Natural killer cell (primary cell): ENCODE data around the gene UBE2Q1. TPM values are rescaled to one million over a fixed set of nuclear protein-coding genes. Genes with fewer than 3 reads are reported as not detected.

Experiments used
- ATAC-seq, 3 donors: fragments of 150-1000 bp in 2 of 3; fragments of 200-7000 bp in 1 of 3; cut with Tn5 transposase; 1 replicate in 1 of 3; 2 replicates in 2 of 3; pipeline ENCODE4 v1.10.0; 2021; ENCODE audit warnings: mild to moderate bottlenecking in 2 of 3, moderate library complexity in 2 of 3
- DNase-seq, 2 donors: peaks; one replicate each; pipeline versions ENCODE4 v3.0.0 to v3.0.0-alpha.2; 2013 to 2021; ENCODE audit warnings: mixed read lengths in 1 of 2
- H3K27ac ChIP-seq: one replicate; pipeline ENCODE4 v1.5.1; 2013; ENCODE audit warnings: mild to moderate bottlenecking, low read length
- H3K27me3 ChIP-seq: one replicate; pipeline ENCODE4 v1.6.1; 2013; ENCODE audit warnings: low read length; ENCODE audit not compliant: control insufficient read depth, insufficient read depth
- H3K36me3 ChIP-seq: one replicate; pipeline ENCODE4 v1.6.1; 2013; ENCODE audit warnings: low read length; ENCODE audit not compliant: control insufficient read depth, insufficient read depth
- H3K4me1 ChIP-seq: one replicate; pipeline ENCODE4 v1.6.1; 2013; ENCODE audit warnings: low read length; ENCODE audit not compliant: control insufficient read depth, insufficient read depth
- H3K4me3 ChIP-seq: one replicate; pipeline ENCODE4 v1.5.1; 2013; ENCODE audit warnings: low read length
- H3K9me3 ChIP-seq: one replicate; pipeline ENCODE4 v1.6.1; 2013; ENCODE audit warnings: low read length; ENCODE audit not compliant: control insufficient read depth, insufficient read depth
- H3K27ac Mint-ChIP-seq, 2 donors: one replicate each; pipeline ENCODE4 v1.8.0; 2022; ENCODE audit warnings: mild to moderate bottlenecking in 2 of 2, mixed read lengths in 2 of 2, moderate library complexity in 1 of 2
- H3K27me3 Mint-ChIP-seq, 2 donors: one replicate each; pipeline ENCODE4 v1.8.0; 2022; ENCODE audit warnings: low read depth in 2 of 2, mixed read lengths in 2 of 2
- H3K36me3 Mint-ChIP-seq: one replicate; pipeline ENCODE4 v1.8.0; 2022; ENCODE audit warnings: mixed read lengths
- H3K4me1 Mint-ChIP-seq, 2 donors: one replicate each; pipeline ENCODE4 v1.8.0; 2022; ENCODE audit warnings: mixed read lengths in 2 of 2
- H3K4me3 Mint-ChIP-seq: one replicate; pipeline ENCODE4 v1.8.0; 2022; ENCODE audit warnings: mild to moderate bottlenecking, moderate library complexity, mixed read lengths
- H3K9me3 Mint-ChIP-seq, 2 donors: one replicate each; pipeline ENCODE4 v1.8.0; 2022; ENCODE audit warnings: mixed read lengths in 2 of 2
- WGBS: methylation state at CpG from one replicate; pipeline ENCODE4 v1.1.7; 2013; ENCODE audit warnings: missing lambda C conversion rate; ENCODE audit not compliant: insufficient coverage; 5-methylcytosine and 5-hydroxymethylcytosine counted together
- intact Hi-C: fragments of 100-400 bp; cut with micrococcal nuclease; formaldehyde crosslinking; loops from one replicate; pipeline ENCODE4 v1.14.2; 2022
- total RNA-seq, 4 donors: library from RNA; stranded (reverse); fragments of 120-200 nt in 1 of 4; gene quantifications; one replicate each; pipeline versions ENCODE4 v1.2.3 to v1.2.4, GENCODE V29; 2013 to 2022
- TF ChIP-seq, protein P1 (sequence below): fragments of 200-600 bp; IDR thresholded peaks from one replicate; pipeline ENCODE4 v1.8.0; 2022; ENCODE audit warnings: antibody characterized with exemption

UBE2Q1 gene
- total RNA-seq, 3 donors from 2014 or later (not counting 1 experiment from before 2014, with no cell fraction given): 100 to 137 (median 112) TPM

DNA sequence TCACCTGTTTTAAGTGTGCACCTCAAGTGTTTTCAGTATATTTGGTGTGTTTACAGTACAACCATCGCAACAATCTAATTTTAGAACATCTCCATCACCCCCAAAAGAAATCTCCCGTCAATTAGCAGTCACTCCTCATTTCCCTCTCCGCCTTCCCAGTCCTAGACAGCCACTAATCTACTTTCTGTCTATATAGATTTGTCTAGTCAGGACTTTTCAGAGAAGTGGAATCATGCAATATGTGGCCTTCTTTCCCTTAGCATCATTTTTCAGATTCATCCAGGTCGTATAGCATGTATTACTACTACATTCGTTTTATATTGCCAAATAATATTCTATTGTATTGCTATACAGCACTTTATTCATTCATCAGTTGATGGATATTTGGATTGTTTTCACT, 54.6 kb downstream of the UBE2Q1 start:
- no peaks in the 10 kb centered on the region for H3K36me3 Mint-ChIP-seq
- peaks cover 55 to 71% of the 10 kb centered on the region in 2 donors for H3K27me3 Mint-ChIP-seq
- peaks cover 29% of the 10 kb centered on the region for H3K27me3 ChIP-seq

GRCh38 chr1:154502744-154503115, 55.7 kb downstream of the UBE2Q1 start:
- Mint-ChIP-seq H3K4me3 (peak overlapping the region; percentile 79), H3K4me1 (peaks cover 15% of the 10 kb centered on the region in 2 donors), H3K9me3 (no peaks in the 10 kb centered on the region), H3K36me3 (no peaks in the 10 kb centered on the region), H3K27me3 (peaks cover 49 to 65% of the 10 kb centered on the region in 2 donors), H3K27ac (no peak overlapping the region)
- intact Hi-C loops: no loop called here
- DNase-seq (no peak), ATAC-seq (peak in 2 of 3 donors; percentile 23 to 46)
- Histone ChIP-seq H3K36me3 (no peaks in the 10 kb centered on the region), H3K27me3 (peaks cover 29% of the 10 kb centered on the region), H3K4me1 (peaks cover 11% of the 10 kb centered on the region), H3K27ac (no peak overlapping the region), H3K9me3 (no peaks in the 10 kb centered on the region), H3K4me3 (no peak overlapping the region)
- WGBS: 26% methylated on average over 43 of the region's 43 CpGs
- TF ChIP-seq, protein P1, sequence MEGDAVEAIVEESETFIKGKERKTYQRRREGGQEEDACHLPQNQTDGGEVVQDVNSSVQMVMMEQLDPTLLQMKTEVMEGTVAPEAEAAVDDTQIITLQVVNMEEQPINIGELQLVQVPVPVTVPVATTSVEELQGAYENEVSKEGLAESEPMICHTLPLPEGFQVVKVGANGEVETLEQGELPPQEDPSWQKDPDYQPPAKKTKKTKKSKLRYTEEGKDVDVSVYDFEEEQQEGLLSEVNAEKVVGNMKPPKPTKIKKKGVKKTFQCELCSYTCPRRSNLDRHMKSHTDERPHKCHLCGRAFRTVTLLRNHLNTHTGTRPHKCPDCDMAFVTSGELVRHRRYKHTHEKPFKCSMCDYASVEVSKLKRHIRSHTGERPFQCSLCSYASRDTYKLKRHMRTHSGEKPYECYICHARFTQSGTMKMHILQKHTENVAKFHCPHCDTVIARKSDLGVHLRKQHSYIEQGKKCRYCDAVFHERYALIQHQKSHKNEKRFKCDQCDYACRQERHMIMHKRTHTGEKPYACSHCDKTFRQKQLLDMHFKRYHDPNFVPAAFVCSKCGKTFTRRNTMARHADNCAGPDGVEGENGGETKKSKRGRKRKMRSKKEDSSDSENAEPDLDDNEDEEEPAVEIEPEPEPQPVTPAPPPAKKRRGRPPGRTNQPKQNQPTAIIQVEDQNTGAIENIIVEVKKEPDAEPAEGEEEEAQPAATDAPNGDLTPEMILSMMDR: no peak

More for the DNA sequence above, 54.6 kb downstream of the UBE2Q1 start:
- TF ChIP-seq, protein P1: no peak
- 93% methylated on average over 4 of the region's 5 CpGs for WGBS
- H3K36me3 ChIP-seq: no peaks in the 10 kb centered on the region
- no peak for ATAC-seq
- Mint-ChIP-seq H3K4me1 (peaks cover 15% of the 10 kb centered on the region in 2 donors), H3K4me3 (peak overlapping the region; percentile 83), H3K27ac (no peak overlapping the region), H3K9me3 (no peaks in the 10 kb centered on the region)
- no peaks in the 10 kb centered on the region for H3K9me3 ChIP-seq
- peaks cover 11% of the 10 kb centered on the region for H3K4me1 ChIP-seq
- DNase-seq: no peak
- intact Hi-C loops: no loop called here
- H3K27ac ChIP-seq: no peak overlapping the region
- H3K4me3 ChIP-seq: no peak overlapping the region

DNA sequence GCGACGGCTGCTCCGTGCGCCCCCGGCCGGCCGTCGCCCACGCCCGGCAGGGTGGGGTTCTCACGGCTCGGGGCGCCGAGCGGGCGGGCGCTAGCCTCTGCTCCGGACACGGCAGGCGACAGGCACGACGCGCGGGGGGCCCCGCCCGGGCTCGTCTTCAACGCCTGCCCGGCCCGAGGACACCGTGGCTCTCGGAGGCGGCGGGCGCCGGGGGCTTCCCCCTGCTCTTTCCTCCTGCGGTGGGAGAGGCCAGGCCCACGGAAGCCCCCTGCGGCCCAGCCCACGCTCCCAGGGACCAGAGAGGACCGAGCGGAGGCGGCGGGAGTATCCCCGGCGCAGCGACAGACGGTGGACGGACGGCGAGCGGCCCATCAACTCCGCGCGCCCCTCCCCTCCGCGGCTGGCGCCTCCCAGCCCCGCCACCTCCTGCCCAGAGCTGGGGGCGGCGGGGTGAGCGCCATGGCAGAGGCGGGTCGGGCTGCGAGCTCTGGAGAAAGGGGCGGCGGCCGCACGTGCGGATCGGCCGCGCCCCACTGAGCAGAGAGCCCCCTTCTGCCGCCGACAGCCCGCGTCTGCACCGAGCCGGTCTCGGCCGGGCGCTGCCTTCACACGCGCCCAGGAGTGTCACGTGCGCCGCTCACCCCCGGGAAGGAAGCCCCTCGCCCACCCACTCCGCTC, 56.3 kb downstream of the UBE2Q1 start, which contains the start of the genes SHE and TDRD10:
SHE (minus strand) TSS at position 347 of the 678 bp plus-strand sequence. CDS start 386 bp downstream, outside the sequence.
TDRD10 (plus strand) TSS at position 154 of the 678 bp plus-strand sequence. CDS start 4,685 bp downstream, outside the sequence.
- H3K4me1 Mint-ChIP-seq: peaks cover 15% of the 10 kb centered on the region in 2 donors

More for the DNA sequence above, 56.3 kb downstream of the UBE2Q1 start, which contains the start of the genes SHE and TDRD10:
- Histone ChIP-seq H3K27me3 (peaks cover 29% of the 10 kb centered on the region), H3K36me3 (no peaks in the 10 kb centered on the region), H3K9me3 (no peaks in the 10 kb centered on the region), H3K27ac (no peak within 1 kb of the TSS), H3K4me3 (no peak within 1 kb of the TSS), H3K4me1 (peaks cover 11% of the 10 kb centered on the region)
- H3K27me3 Mint-ChIP-seq: peaks cover 45 to 60% of the 10 kb centered on the region in 2 donors
- WGBS: 3% methylated on average over 90 of the region's 90 CpGs
- DNase-seq (peak; percentile 26 to 32), ATAC-seq (peak; percentile 57 to 72 (median 66))
- intact Hi-C loops: no loop called here
- H3K27ac Mint-ChIP-seq: no peak within 1 kb of the TSS
- H3K36me3 Mint-ChIP-seq: no peaks in the 10 kb centered on the region
- TF ChIP-seq, protein P1: no peak
- peak within 1 kb of the TSS; percentile 79 for H3K4me3 Mint-ChIP-seq
- no peaks in the 10 kb centered on the region for H3K9me3 Mint-ChIP-seq
